GM12872 (cell line): ENCODE results near the gene WASF2.

Source experiments
- TF ChIP-seq, protein P1 (sequence below): IDR thresholded peaks from 3 replicates; pipeline ENCODE4 v1.5.1; 2011; ENCODE audit warnings: low read depth, mild to moderate bottlenecking, low read length, moderate library complexity; ENCODE audit not compliant: insufficient read depth

WASF2 gene

DNA sequence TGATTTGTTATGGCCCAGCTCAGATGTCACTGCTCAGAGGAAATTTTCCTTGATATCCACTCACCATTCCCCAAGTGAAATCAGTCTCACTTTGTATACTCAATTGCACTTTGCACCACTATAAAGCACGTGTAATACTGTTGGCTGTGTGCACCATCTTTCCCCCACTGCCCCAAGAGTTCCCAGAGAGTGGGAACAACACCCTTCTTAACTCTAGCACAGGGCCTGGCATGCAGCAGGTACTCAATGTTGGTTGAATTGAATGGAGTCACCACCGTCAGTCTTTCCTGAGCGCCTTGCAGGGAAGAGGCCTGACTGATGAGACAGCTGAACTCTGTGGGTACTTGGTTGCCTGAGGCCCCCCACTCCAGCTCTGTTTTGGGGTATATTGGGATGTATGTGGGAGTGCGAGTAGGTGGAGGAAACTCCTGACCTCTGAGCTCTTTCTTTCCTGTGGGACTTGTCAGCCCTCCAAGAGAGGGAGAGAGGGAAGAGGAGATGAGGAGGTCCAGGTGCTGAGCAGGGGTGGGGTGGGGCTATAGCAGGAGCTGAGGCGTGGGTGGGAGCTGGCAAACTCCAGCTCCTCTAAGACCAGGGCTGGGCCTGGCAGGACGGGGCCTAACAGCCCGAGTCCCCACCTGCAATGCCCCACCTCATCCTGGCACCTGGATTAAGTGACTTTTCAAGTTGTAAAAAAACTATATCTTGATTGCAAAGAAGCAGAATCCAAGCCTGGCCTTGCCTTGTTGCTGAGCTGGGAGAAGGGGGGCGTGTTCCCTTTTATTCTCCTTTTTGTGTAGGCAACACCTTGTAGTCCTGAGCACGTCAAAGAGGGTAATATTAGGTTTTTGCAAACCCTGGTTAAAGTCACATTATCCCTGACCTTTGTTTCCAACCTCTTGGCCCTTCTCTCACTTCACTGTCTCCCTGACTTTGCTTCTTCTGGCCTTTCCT, 19.4 kb upstream of the WASF2 start:
- TF ChIP-seq, protein P1, sequence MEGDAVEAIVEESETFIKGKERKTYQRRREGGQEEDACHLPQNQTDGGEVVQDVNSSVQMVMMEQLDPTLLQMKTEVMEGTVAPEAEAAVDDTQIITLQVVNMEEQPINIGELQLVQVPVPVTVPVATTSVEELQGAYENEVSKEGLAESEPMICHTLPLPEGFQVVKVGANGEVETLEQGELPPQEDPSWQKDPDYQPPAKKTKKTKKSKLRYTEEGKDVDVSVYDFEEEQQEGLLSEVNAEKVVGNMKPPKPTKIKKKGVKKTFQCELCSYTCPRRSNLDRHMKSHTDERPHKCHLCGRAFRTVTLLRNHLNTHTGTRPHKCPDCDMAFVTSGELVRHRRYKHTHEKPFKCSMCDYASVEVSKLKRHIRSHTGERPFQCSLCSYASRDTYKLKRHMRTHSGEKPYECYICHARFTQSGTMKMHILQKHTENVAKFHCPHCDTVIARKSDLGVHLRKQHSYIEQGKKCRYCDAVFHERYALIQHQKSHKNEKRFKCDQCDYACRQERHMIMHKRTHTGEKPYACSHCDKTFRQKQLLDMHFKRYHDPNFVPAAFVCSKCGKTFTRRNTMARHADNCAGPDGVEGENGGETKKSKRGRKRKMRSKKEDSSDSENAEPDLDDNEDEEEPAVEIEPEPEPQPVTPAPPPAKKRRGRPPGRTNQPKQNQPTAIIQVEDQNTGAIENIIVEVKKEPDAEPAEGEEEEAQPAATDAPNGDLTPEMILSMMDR, result no peak

DNA sequence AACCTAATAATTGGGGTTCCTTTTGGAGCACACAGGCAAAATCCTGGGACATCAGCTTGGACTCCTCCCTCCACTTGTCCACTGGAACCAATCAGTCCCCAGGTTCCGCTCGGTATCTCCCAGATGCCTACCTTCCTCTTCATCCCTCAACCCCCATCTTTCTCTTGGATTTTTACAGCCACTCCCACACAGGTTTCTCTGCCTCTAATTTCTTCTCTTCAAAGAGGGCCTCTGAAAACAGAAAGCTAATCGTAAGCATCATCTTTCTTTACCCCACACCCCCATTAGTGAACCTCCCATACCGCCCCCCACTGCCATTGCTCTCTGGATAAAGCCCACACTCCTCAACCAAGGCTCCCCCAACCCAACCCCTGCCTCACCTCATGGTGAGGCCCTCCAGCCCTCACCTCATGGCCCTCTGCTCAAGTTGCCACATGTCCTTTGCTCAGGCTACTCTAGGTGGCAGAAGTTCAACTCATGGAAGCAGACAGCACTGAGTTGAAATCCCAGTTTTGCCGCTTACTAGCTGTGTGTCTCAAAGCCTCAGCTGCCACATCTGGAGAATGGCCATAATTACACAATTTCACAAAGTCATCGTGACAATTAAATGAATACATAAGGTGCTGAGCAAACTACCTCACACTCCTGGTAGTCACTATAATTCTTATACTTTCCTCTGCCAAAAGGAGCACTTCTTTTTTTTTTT, 18.1 kb upstream of the WASF2 start:
- TF ChIP-seq, protein P1, result no peak

DNA sequence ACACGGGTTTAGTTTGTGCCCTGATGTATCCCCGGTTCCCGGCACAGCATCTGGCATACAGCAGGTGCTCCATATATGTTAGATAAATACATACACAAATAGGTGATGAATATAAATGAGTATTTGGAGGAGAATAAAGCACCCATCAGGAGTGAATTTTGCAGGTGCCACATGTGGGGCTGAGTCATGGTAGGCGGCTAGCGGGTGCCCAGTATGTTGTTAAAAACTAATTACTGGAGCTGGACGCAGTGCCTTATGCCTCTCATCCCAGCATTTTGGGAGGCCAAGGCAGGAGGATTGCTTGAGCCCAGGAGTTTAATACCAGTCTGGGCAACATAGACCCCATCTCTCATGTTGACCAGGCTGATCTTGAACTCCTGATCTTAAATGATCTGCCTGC, 16.7 kb upstream of the WASF2 start:
- TF ChIP-seq, protein P1, result no peak

DNA sequence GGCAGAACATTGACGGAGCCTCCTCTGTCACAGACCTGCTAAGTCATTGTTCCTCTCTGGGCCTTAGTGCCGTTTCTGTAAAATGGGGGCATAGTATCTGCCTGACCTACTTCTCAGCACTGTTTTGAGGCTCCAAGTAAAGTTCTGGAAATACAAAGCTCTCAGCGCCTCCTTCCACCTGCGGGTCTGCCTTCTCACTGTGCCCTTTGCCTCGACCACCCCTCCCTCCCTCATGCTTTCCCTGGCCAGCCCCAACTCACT, 15.4 kb upstream of the WASF2 start:
- TF ChIP-seq, protein P1, result no peak

DNA sequence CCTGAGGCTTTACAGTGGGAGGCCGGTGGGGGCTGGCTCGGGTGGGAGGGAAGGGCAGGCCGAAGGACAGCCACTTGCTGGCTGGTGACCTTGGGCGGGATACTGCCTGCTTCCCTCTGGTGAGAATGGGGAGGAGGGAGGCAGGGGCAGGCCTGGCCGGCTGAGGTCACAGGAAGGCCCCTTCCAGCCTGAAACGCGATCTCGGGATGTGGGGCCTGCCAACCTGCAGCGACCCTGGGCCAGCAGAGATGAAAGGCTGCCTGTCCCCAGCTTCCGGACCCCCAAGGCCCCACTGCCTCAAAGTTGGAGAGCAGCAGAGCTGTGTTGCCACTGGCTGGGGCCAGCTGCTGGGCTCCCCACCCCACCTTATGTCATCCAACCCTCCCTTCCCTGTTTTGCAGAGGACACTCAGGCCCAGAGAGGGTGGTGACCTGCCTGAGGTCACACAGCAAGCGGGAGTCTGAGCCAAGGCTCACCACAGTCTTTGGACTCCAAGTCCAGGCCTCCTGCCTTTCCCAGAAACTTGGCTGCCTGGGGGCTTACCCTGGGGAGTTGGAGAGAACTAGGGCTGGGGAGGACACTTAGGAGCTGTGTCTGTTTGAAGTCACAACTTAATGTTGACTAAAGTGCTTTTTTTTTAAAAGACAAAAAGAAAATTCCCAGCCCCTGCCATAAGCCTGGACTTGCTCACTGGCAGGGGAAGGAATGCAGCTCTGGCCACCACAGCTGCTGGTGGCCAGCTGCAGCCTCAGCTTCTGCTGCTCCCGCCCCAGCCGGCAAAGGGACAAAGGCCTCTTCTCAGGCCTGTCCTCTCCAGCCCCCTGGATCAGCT, 14.8 kb upstream of the WASF2 start:
- TF ChIP-seq, protein P1, result no peak

DNA sequence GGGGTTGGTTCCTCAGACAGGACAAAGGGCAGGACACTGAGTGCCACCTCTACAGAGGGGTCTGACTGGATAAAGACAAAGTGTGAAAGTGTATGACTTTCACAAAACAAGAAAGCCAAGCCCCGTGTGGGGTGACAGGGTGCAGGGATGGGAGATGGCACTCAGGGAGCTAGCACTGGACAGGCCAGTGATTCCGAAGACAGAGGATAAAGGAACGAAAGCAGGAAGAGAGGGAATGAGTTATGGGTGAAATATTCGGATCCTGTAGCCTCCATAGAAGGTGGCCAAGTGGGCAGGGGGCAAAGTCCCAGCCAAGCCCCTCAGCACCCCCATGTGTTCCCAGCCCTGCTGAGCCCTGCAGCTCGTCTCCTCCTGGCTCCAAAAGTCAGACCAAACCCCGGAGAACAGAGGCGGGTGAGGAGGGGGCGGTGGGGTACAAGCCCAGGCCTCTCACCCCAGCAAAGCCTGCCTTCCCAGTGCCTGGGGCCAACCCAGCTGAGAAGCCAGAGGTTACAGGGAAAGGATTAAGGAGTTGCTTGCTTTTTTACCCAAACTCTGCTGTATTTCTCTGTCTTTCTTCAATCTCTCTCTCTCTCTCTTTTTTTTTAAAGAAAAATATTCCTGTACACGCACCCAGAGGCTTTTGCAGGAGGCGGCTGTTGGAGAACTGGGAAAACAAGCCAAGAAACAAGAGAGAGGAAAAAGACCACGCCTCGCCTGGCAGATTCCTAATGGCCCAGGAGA, 14.0 kb upstream of the WASF2 start:
- TF ChIP-seq, protein P1, result no peak
